T-helper 2 cell (primary cell): ENCODE results near the gene TMEM167A.
A peak's percentile ranks its signal among the peaks of the same experiment; 100 is the strongest.

Experiments used
- DNase-seq, 5 experiments: peaks; one replicate each; pipeline versions ENCODE4 v3.0.0 to v3.0.0-alpha.2; 2012 to 2022
- total RNA-seq, 2 donors: gene quantifications; one replicate each; lab custom pipeline; 2026; lab: John Stamatoyannopoulos, UW

TMEM167A gene
- total RNA-seq, result 48.0 to 69.4 reads per million in 2 donors

- peak; percentile 70 to 99 (median 90) for DNase-seq
Measured at GRCh38 chr5:83076742-83077661, at the start of gene TMEM167A, which contains the start of gene XRCC4. TMEM167A (minus strand) TSS chr5:83077394; CDS start chr5:83077323, 71 bp downstream. XRCC4 (plus strand) TSS chr5:83077547; CDS start chr5:83104920, 27,373 bp downstream.

GRCh38 chr5:83126501-83126900, 49.3 kb upstream of the TMEM167A start:
- no peak for DNase-seq

- DNase-seq, result no peak
Measured at GRCh38 chr5:83125560-83125959, 48.4 kb upstream of the TMEM167A start.

- DNase-seq, result no peak
Measured at GRCh38 chr5:83124593-83124992, 47.4 kb upstream of the TMEM167A start.

- no peak for DNase-seq
Measured at GRCh38 chr5:83118976-83119375, 41.8 kb upstream of the TMEM167A start.

GRCh38 chr5:83118471-83118870, 41.3 kb upstream of the TMEM167A start:
- DNase-seq, result no peak

GRCh38 chr5:83115816-83116215, 38.6 kb upstream of the TMEM167A start:
- DNase-seq, result no peak

GRCh38 chr5:83109380-83109779, 32.2 kb upstream of the TMEM167A start:
- no peak for DNase-seq

- DNase-seq, result no peak
Measured at GRCh38 chr5:83107692-83108420, 30.7 kb upstream of the TMEM167A start.

- no peak for DNase-seq
Measured at GRCh38 chr5:83104021-83104420, 26.8 kb upstream of the TMEM167A start.

GRCh38 chr5:83102364-83102980, 25.3 kb upstream of the TMEM167A start:
- no peak for DNase-seq

GRCh38 chr5:83101514-83101913, 24.3 kb upstream of the TMEM167A start:
- no peak for DNase-seq

- no peak for DNase-seq
Measured at GRCh38 chr5:83099445-83099844, 22.3 kb upstream of the TMEM167A start.

GRCh38 chr5:83099001-83099400, 21.8 kb upstream of the TMEM167A start:
- DNase-seq, result no peak

GRCh38 chr5:83097689-83098231, 20.6 kb upstream of the TMEM167A start:
- no peak for DNase-seq

GRCh38 chr5:83096660-83097339, 19.6 kb upstream of the TMEM167A start:
- DNase-seq, result no peak

GRCh38 chr5:83095957-83096539, 18.9 kb upstream of the TMEM167A start:
- no peak for DNase-seq

GRCh38 chr5:83095163-83095956, 18.2 kb upstream of the TMEM167A start:
- no peak for DNase-seq

- no peak for DNase-seq
Measured at GRCh38 chr5:83093692-83094091, 16.5 kb upstream of the TMEM167A start.

- no peak for DNase-seq
Measured at GRCh38 chr5:83092619-83093018, 15.4 kb upstream of the TMEM167A start.

- no peak for DNase-seq
Measured at GRCh38 chr5:83090169-83090568, 13.0 kb upstream of the TMEM167A start.
